GM12801 (cell line): ENCODE measurements around the gene NUMA1.

Experiments
- CTCF ChIP-seq: IDR thresholded peaks from one replicate; pipeline ENCODE4 v1.5.1; 2011; ENCODE audit warnings: control low read depth; ENCODE audit not compliant: insufficient read length; ENCODE audit errors: extremely low read depth

NUMA1 gene

DNA sequence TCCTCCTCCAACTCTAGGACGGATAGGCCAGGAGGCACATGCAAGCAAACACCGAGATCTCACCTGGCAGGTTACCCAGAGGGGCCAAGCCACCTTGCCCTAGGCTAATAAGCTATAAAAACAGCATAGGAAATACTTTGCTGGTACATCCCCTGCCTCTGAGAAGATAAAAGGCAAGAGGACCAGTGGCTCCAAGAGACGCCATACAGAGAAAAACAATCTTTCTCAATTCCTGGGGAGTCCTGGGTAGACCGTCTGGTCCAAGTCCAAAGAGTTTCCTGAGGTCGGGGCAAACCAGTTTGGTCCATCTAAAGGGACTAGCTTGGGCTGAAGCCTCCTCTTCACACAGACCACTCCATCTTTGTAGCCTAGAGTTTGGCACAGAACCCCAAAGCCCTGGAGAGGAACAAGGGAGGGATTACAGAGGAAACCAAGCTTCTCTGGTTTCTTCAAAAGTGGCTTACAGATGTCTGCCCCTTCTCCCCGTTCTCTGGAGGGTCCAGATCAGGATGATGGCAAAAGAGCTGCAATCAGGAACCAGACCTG lies 40.4 kb downstream of the NUMA1 start:
- no peak for TF ChIP-seq CTCF

DNA sequence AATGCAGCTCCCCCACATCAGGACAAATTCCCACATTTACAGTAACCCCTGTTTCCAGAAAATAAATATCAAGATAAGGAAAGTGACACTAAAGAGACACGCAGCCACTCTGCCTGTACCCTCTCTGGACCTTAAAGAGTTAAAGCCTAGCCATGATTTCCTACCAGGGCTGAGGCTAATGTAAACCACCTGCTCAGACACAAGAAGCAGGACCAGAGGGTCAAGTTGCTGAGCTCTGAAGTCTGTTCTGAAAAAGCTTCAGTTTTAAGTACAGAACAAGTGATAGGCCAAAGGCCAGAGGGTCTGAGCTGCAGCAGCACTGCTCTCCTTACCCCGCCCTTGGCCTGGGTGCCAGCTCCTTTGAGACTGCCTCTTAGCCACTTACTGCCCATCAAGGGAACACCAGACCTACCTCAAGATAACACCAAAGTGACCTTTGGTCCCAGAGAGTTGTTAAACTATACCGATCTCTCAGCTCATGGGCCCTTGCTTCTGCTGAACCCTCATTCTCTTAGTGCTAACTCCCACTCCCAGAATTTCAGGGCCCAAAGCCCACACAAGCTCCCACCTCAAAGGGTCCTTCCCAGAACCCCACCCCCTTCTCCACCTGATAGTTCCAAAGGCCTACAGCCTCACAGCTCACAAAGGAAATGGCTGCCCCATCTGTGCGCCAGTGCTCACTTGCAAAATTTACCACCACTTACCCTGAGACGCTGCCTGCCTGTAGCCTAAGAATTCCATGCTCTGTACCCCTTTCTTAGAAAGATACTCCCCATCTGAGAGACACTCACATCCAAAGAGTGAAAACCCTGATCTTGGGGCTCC lies 41.1 kb downstream of the NUMA1 start:
- no peak for TF ChIP-seq CTCF

DNA sequence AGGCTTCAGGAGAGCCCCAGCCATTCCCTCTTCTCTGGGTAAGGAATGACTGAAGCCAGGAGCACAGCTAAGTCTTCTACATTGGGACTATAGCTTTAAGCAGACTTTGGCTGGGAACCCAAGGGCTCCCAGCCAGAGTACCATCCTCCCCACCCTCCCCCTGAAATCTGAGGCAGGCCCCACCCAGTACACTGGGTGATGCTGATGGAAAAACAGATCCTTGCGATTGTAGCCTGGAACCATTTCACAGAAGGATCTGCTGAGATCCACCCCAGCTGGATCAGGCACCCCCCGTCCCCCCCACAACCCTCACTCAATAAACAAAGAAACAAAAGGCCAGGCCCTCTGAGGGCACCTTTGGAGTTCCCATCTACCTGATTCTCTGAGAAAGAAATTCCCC lies 41.9 kb downstream of the NUMA1 start:
- no peak for TF ChIP-seq CTCF

GRCh38 chr11:72037554-72038311 lies 42.6 kb downstream of the NUMA1 start:
- TF ChIP-seq CTCF: no peak

GRCh38 chr11:72036687-72037086 lies 43.7 kb downstream of the NUMA1 start:
- TF ChIP-seq CTCF: no peak

- TF ChIP-seq CTCF: no peak
Observed at GRCh38 chr11:72030472-72031045, 49.8 kb downstream of the NUMA1 start.

DNA sequence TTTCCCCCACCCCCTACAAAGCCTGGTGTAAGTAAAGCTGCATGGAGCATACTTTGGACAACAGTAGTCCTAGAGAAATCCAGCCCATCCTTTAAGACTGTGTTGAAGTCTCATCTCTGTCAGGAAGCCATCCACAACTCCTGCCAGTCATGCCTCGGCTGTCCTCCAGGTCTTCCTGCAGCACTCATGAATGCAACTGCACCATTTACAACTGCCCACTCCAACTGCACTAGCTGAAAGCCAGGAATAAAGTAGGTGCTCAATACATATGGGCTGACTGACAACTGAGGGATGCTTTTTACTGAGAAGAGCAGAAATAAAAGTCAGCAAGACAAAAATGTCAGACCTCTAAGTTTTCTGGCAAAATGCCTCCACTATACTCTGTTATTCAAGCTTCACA lies 54.3 kb downstream of the NUMA1 start:
- TF ChIP-seq CTCF: no peak
